ENCODE measurements around the gene GFPT1. TPM values are rescaled to one million over a fixed set of nuclear protein-coding genes. Genes with fewer than 3 reads are reported as not detected.

GFPT1 gene
- total RNA-seq (10 to 100 TPM; 12.8 to 29.8 (median 16.6) TPM), polyA plus RNA-seq (1 to 10 TPM; 8.4 to 8.7 TPM), total RNA-seq (45.2 reads per million, percentile 69 among the genes with 10 or more reads in this experiment)

GRCh38 chr2:69386789-69387734 is at the start of gene GFPT1:
GFPT1 (minus strand) TSS chr2:69387227; CDS start chr2:69387071, 156 bp downstream.
- Mint-ChIP-seq H3K27me3 (no peaks in the 10 kb centered on the region), H3K9me3 (peaks cover 0 to 1% (median 0%) of the 10 kb centered on the region in 11 donors), H3K36me3 (peaks cover 0 to 10% (median 4%) of the 10 kb centered on the region in 5 donors), H3K4me3 (peak within 1 kb of the TSS; percentile 84 to 94 (median 88)), H3K4me1 (peaks cover 28 to 53% (median 41%) of the 10 kb centered on the region in 7 donors), H3K27ac (peak within 1 kb of the TSS; percentile 63 to 94 (median 86))
- intact Hi-C loops (cut with micrococcal nuclease): loop anchor here (1.0 to 5.0 kb wide), 8 partner anchors 12 to 1840 kb away; partner anchors contain the start of genes NFU1 (in 2 of the 2), AAK1 (in 1 of the 2), APLF (in 1 of the 2) and FBXO48 (in 1 of the 2)
- Histone ChIP-seq H3K9me3 (ENCODE audit: control insufficient read depth in 2 of 3, low read length in 3 of 3) (no peaks in the 10 kb centered on the region), H3K4me1 (ENCODE audit: control insufficient read depth in 2 of 2, insufficient read depth in 2 of 2, low read length in 2 of 2) (peaks cover 17 to 18% of the 10 kb centered on the region in 2 donors), H3K27ac (ENCODE audit: low read depth, low read length) (peak within 1 kb of the TSS; percentile 83), H3K27me3 (ENCODE audit: control insufficient read depth in 2 of 2, insufficient read depth in 2 of 2, low read length in 2 of 2) (no peaks in the 10 kb centered on the region), H3K4me3 (ENCODE audit: low read length) (peak within 1 kb of the TSS; percentile 68), H3K36me3 (ENCODE audit: control insufficient read depth in 2 of 3, insufficient read depth in 3 of 3, low read length in 3 of 3) (peaks cover 0 to 3% (median 0%) of the 10 kb centered on the region in 3 experiments)
- POLR2A ChIA-PET: interaction anchor here (0.6 to 2.4 kb wide), 5 partner anchors 8 to 156 kb away, joined by 3 to 14 read pairs (median 3); partner anchors contain the start of gene NFU1
- ATAC-seq: peak; percentile 99
- peak; percentile 85 to 96 (median 91) for DNase-seq
- CTCF ChIA-PET: no interaction called here

DNA sequence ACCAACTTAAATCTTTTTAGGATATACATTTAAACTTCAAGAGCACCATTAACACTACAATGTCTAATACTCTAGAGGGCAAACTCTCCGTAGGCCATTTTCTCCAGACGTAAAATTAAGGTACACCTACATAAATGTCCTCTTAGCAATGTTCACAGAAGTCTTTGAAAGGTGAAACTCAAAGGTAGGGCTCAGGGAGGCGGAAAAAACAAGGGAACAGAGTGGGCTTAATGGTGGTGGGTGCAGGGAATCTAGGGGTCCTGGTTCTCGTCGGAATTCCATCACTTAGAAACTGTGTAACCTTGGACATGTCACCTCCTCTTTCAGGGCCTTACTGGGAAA is 49.5 kb upstream of the GFPT1 start:
- peaks cover 14 to 48% (median 43%) of the 10 kb centered on the region in 7 donors for H3K4me1 Mint-ChIP-seq
- Histone ChIP-seq H3K9me3 (ENCODE audit: control insufficient read depth in 2 of 3, low read length in 3 of 3) (no peaks in the 10 kb centered on the region), H3K4me3 (ENCODE audit: low read length) (peak overlapping the region; percentile 68), H3K4me1 (ENCODE audit: control insufficient read depth in 2 of 2, insufficient read depth in 2 of 2, low read length in 2 of 2) (peaks cover 18 to 21% of the 10 kb centered on the region in 2 donors), H3K27me3 (ENCODE audit: control insufficient read depth in 2 of 2, insufficient read depth in 2 of 2, low read length in 2 of 2) (no peaks in the 10 kb centered on the region), H3K27ac (ENCODE audit: low read depth, low read length) (peak overlapping the region; percentile 98), H3K36me3 (ENCODE audit: control insufficient read depth in 2 of 3, insufficient read depth in 3 of 3, low read length in 3 of 3) (peaks cover 0 to 4% (median 0%) of the 10 kb centered on the region in 3 experiments)
- intact Hi-C loops (cut with micrococcal nuclease): loop anchor here (2.0 to 10.0 kb wide), 10 partner anchors 36 to 866 kb away; partner anchors contain the start of genes C2orf42 (in 2 of the 2), TIA1 (in 2 of the 2), AAK1 (in 1 of the 2) and FAM136A (in 1 of the 2)
- H3K27me3 Mint-ChIP-seq: no peaks in the 10 kb centered on the region
- DNase-seq (no peak), ATAC-seq (no peak)
- peaks cover 0 to 10% (median 0%) of the 10 kb centered on the region in 11 donors for H3K9me3 Mint-ChIP-seq
- peaks cover 0 to 21% (median 16%) of the 10 kb centered on the region in 5 donors for H3K36me3 Mint-ChIP-seq
- peak overlapping the region; percentile 92 to 100 (median 94) for H3K4me3 Mint-ChIP-seq
- H3K27ac Mint-ChIP-seq: peak overlapping the region; percentile 97 to 100 (median 99)
- POLR2A ChIA-PET: interaction anchor here (0.6 to 2.8 kb wide), 24 partner anchors 8 to 857 kb away, joined by 3 to 15 read pairs (median 4); partner anchors contain the start of genes AAK1, C2orf42, GFPT1 and SNRNP27
- CTCF ChIA-PET: interaction anchor here (0.9 to 1.0 kb wide), 4 partner anchors 46 to 89 kb away, joined by 3 to 4 read pairs (median 4); no protein-coding TSS in a partner anchor

DNA sequence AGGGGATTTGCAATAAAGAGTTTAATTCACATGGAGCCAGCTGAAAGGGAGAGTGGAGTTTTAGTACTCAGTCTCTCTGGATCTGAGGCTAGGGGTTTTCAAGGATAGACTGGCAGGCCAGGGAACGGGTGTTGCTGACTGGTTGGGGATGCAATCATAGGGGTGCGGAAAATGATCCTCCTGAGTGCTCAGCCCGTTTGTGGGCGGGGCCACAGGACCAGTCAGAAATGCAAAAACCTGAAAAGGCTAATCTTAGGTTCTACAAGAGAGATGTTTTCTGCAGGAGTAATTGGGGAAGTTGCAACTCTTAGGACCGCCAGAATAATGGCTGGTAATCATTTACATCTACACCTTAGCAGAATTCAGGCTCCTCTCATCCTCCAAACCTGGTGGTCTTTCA is 47.7 kb upstream of the GFPT1 start:
- no peaks in the 10 kb centered on the region for H3K9me3 ChIP-seq (ENCODE audit: control insufficient read depth in 2 of 3, low read length in 3 of 3)
- Mint-ChIP-seq H3K27me3 (no peaks in the 10 kb centered on the region), H3K4me1 (peaks cover 14 to 48% (median 43%) of the 10 kb centered on the region in 7 donors), H3K36me3 (peaks cover 0 to 14% (median 10%) of the 10 kb centered on the region in 5 donors), H3K4me3 (peak overlapping the region in 7 of 10 donors; percentile 21 to 100 (median 56)), H3K27ac (peak overlapping the region in 2 of 9 donors; percentile 50 to 67), H3K9me3 (peaks cover 0 to 7% (median 0%) of the 10 kb centered on the region in 11 donors)
- peaks cover 18 to 21% of the 10 kb centered on the region in 2 donors for H3K4me1 ChIP-seq (ENCODE audit: control insufficient read depth in 2 of 2, insufficient read depth in 2 of 2, low read length in 2 of 2)
- H3K4me3 ChIP-seq (ENCODE audit: low read length): no peak overlapping the region
- POLR2A ChIA-PET: no interaction called here
- H3K27ac ChIP-seq (ENCODE audit: low read depth, low read length): no peak overlapping the region
- DNase-seq (no peak), ATAC-seq (no peak)
- peaks cover 0 to 20% (median 0%) of the 10 kb centered on the region in 3 experiments for H3K36me3 ChIP-seq (ENCODE audit: control insufficient read depth in 2 of 3, insufficient read depth in 3 of 3, low read length in 3 of 3)
- intact Hi-C loops (cut with micrococcal nuclease): loop anchor here (5.0 to 10.0 kb wide), 4 partner anchors 38 to 868 kb away; partner anchors contain the start of genes C2orf42 (in 1 of the 2) and FAM136A (in 1 of the 2)
- CTCF ChIA-PET: interaction anchor here (0.6 kb wide), 1 partner anchor 73 kb away, joined by 3 read pairs; no protein-coding TSS in a partner anchor
- H3K27me3 ChIP-seq (ENCODE audit: control insufficient read depth in 2 of 2, insufficient read depth in 2 of 2, low read length in 2 of 2): no peaks in the 10 kb centered on the region

- Mint-ChIP-seq H3K36me3 (peaks cover 0 to 7% (median 4%) of the 10 kb centered on the region in 5 donors), H3K4me3 (no peak overlapping the region), H3K9me3 (peaks cover 0 to 2% (median 0%) of the 10 kb centered on the region in 11 donors), H3K4me1 (peaks cover 4 to 15% (median 11%) of the 10 kb centered on the region in 7 donors), H3K27me3 (no peaks in the 10 kb centered on the region), H3K27ac (peak overlapping the region in 3 of 9 donors; percentile 40 to 74 (median 52))
- ChIA-PET POLR2A (interaction anchor here (0.7 to 1.6 kb wide), 2 partner anchors 8 to 32 kb away, joined by 4 to 6 read pairs; partner anchors contain the start of gene NFU1), CTCF (no interaction called here)
- intact Hi-C loops (cut with micrococcal nuclease): loop anchor here in 1 of 2 donors (10.0 kb wide), 1 partner anchor 285 kb away; no protein-coding TSS in a partner anchor
- Histone ChIP-seq H3K36me3 (ENCODE audit: control insufficient read depth in 2 of 3, insufficient read depth in 3 of 3, low read length in 3 of 3) (peaks cover 3 to 39% (median 10%) of the 10 kb centered on the region in 3 experiments), H3K4me3 (ENCODE audit: low read length) (no peak overlapping the region), H3K27ac (ENCODE audit: low read depth, low read length) (no peak overlapping the region), H3K27me3 (ENCODE audit: control insufficient read depth in 2 of 2, insufficient read depth in 2 of 2, low read length in 2 of 2) (no peaks in the 10 kb centered on the region), H3K9me3 (ENCODE audit: control insufficient read depth in 2 of 3, low read length in 3 of 3) (no peaks in the 10 kb centered on the region), H3K4me1 (ENCODE audit: control insufficient read depth in 2 of 2, insufficient read depth in 2 of 2, low read length in 2 of 2) (no peaks in the 10 kb centered on the region)
- DNase-seq (no peak), ATAC-seq (no peak)
Observed at GRCh38 chr2:69429491-69430183, 42.6 kb upstream of the GFPT1 start.

GRCh38 chr2:69428981-69429380 is 42.0 kb upstream of the GFPT1 start:
- Histone ChIP-seq H3K4me1 (ENCODE audit: control insufficient read depth in 2 of 2, insufficient read depth in 2 of 2, low read length in 2 of 2) (no peaks in the 10 kb centered on the region), H3K27me3 (ENCODE audit: control insufficient read depth in 2 of 2, insufficient read depth in 2 of 2, low read length in 2 of 2) (no peaks in the 10 kb centered on the region), H3K36me3 (ENCODE audit: control insufficient read depth in 2 of 3, insufficient read depth in 3 of 3, low read length in 3 of 3) (peaks cover 3 to 39% (median 10%) of the 10 kb centered on the region in 3 experiments), H3K9me3 (ENCODE audit: control insufficient read depth in 2 of 3, low read length in 3 of 3) (no peaks in the 10 kb centered on the region), H3K27ac (ENCODE audit: low read depth, low read length) (no peak overlapping the region), H3K4me3 (ENCODE audit: low read length) (no peak overlapping the region)
- no peak for ATAC-seq
- no peaks in the 10 kb centered on the region for H3K27me3 Mint-ChIP-seq
- H3K36me3 Mint-ChIP-seq: peaks cover 0 to 7% (median 2%) of the 10 kb centered on the region in 5 donors
- no peak overlapping the region for H3K4me3 Mint-ChIP-seq
- intact Hi-C loops (cut with micrococcal nuclease): no loop called here
- ChIA-PET CTCF (interaction anchor here (0.9 kb wide), 1 partner anchor 8 kb away, joined by 3 read pairs; the partner anchor contains the start of gene NFU1), POLR2A (interaction anchor here (0.7 to 1.6 kb wide), 2 partner anchors 8 to 32 kb away, joined by 4 to 6 read pairs; partner anchors contain the start of gene NFU1)
- H3K4me1 Mint-ChIP-seq: peaks cover 0 to 10% (median 7%) of the 10 kb centered on the region in 7 donors
- DNase-seq: no peak
- H3K27ac Mint-ChIP-seq: peak overlapping the region in 5 of 9 donors; percentile 40 to 74 (median 64)
- H3K9me3 Mint-ChIP-seq: no peaks in the 10 kb centered on the region

Measured in naive thymus-derived CD4-positive, alpha-beta T cell (primary cell).